ENCODE results near the gene EMC8.

EMC8 gene

GRCh38 chr16:85834741-85835140, 35.4 kb upstream of the EMC8 start:
- H3K27ac ChIP-seq (ENCODE audit: low read length) = no peak overlapping the region
- peaks cover 7% of the 10 kb centered on the region for H3K4me1 ChIP-seq (ENCODE audit: control insufficient read depth, insufficient read depth, low read length)
- H3K4me3 ChIP-seq (ENCODE audit: low read length in 2 of 2) = no peak overlapping the region
- H3K36me3 ChIP-seq (ENCODE audit: control insufficient read depth in 2 of 2, insufficient read depth in 2 of 2, low read length in 2 of 2) = no peaks in the 10 kb centered on the region
- H3K9ac ChIP-seq (ENCODE audit: low read length in 2 of 2) = no peak overlapping the region
- no peaks in the 10 kb centered on the region for H3K9me3 ChIP-seq (ENCODE audit: control insufficient read depth in 2 of 2, low read length in 2 of 2)
- H3K27me3 ChIP-seq (ENCODE audit: control insufficient read depth in 1 of 2, insufficient read depth in 2 of 2, low read length in 2 of 2) = peaks cover 34 to 45% of the 10 kb centered on the region in 2 donors

GRCh38 chr16:85833219-85833920, 34.0 kb upstream of the EMC8 start:
- Histone ChIP-seq H3K27ac (ENCODE audit: low read length) (no peak overlapping the region), H3K27me3 (ENCODE audit: control insufficient read depth in 1 of 2, insufficient read depth in 2 of 2, low read length in 2 of 2) (peaks cover 30 to 41% of the 10 kb centered on the region in 2 donors), H3K9ac (ENCODE audit: low read length in 2 of 2) (no peak overlapping the region)

GRCh38 chr16:85832570-85833218, 33.4 kb upstream of the EMC8 start:
- H3K27me3 ChIP-seq (ENCODE audit: control insufficient read depth in 1 of 2, insufficient read depth in 2 of 2, low read length in 2 of 2) = peaks cover 28 to 41% of the 10 kb centered on the region in 2 donors
- H3K9me3 ChIP-seq (ENCODE audit: control insufficient read depth in 2 of 2, low read length in 2 of 2) = no peaks in the 10 kb centered on the region
- H3K4me1 ChIP-seq (ENCODE audit: control insufficient read depth, insufficient read depth, low read length) = peaks cover 7% of the 10 kb centered on the region

More at GRCh38 chr16:85833219-85833920, 34.0 kb upstream of the EMC8 start:
- Histone ChIP-seq H3K36me3 (ENCODE audit: control insufficient read depth in 2 of 2, insufficient read depth in 2 of 2, low read length in 2 of 2) (no peaks in the 10 kb centered on the region), H3K4me1 (ENCODE audit: control insufficient read depth, insufficient read depth, low read length) (peaks cover 7% of the 10 kb centered on the region), H3K9me3 (ENCODE audit: control insufficient read depth in 2 of 2, low read length in 2 of 2) (no peaks in the 10 kb centered on the region), H3K4me3 (ENCODE audit: low read length in 2 of 2) (no peak overlapping the region)

GRCh38 chr16:85830821-85831220, 31.5 kb upstream of the EMC8 start:
- H3K4me1 ChIP-seq (ENCODE audit: control insufficient read depth, insufficient read depth, low read length) = peaks cover 4% of the 10 kb centered on the region
- H3K27ac ChIP-seq (ENCODE audit: low read length) = no peak overlapping the region
- H3K36me3 ChIP-seq (ENCODE audit: control insufficient read depth in 2 of 2, insufficient read depth in 2 of 2, low read length in 2 of 2) = no peaks in the 10 kb centered on the region
- no peak overlapping the region for H3K4me3 ChIP-seq (ENCODE audit: low read length in 2 of 2)
- no peak overlapping the region for H3K9ac ChIP-seq (ENCODE audit: low read length in 2 of 2)
- peaks cover 14 to 24% of the 10 kb centered on the region in 2 donors for H3K27me3 ChIP-seq (ENCODE audit: control insufficient read depth in 1 of 2, insufficient read depth in 2 of 2, low read length in 2 of 2)
- no peaks in the 10 kb centered on the region for H3K9me3 ChIP-seq (ENCODE audit: control insufficient read depth in 2 of 2, low read length in 2 of 2)

More at GRCh38 chr16:85832570-85833218, 33.4 kb upstream of the EMC8 start:
- no peak overlapping the region for H3K27ac ChIP-seq (ENCODE audit: low read length)
- H3K9ac ChIP-seq (ENCODE audit: low read length in 2 of 2) = no peak overlapping the region
- H3K36me3 ChIP-seq (ENCODE audit: control insufficient read depth in 2 of 2, insufficient read depth in 2 of 2, low read length in 2 of 2) = no peaks in the 10 kb centered on the region
- H3K4me3 ChIP-seq (ENCODE audit: low read length in 2 of 2) = no peak overlapping the region

- Histone ChIP-seq H3K27ac (ENCODE audit: low read length) (no peak overlapping the region), H3K36me3 (ENCODE audit: control insufficient read depth in 2 of 2, insufficient read depth in 2 of 2, low read length in 2 of 2) (no peaks in the 10 kb centered on the region), H3K27me3 (ENCODE audit: control insufficient read depth in 1 of 2, insufficient read depth in 2 of 2, low read length in 2 of 2) (peaks cover 5 to 18% of the 10 kb centered on the region in 2 donors), H3K9me3 (ENCODE audit: control insufficient read depth in 2 of 2, low read length in 2 of 2) (no peaks in the 10 kb centered on the region), H3K9ac (ENCODE audit: low read length in 2 of 2) (no peak overlapping the region), H3K4me1 (ENCODE audit: control insufficient read depth, insufficient read depth, low read length) (peaks cover 2% of the 10 kb centered on the region), H3K4me3 (ENCODE audit: low read length in 2 of 2) (no peak overlapping the region)
Observed at GRCh38 chr16:85829751-85830445, 30.6 kb upstream of the EMC8 start.

- Histone ChIP-seq H3K9me3 (ENCODE audit: control insufficient read depth in 2 of 2, low read length in 2 of 2) (no peaks in the 10 kb centered on the region), H3K36me3 (ENCODE audit: control insufficient read depth in 2 of 2, insufficient read depth in 2 of 2, low read length in 2 of 2) (no peaks in the 10 kb centered on the region), H3K9ac (ENCODE audit: low read length in 2 of 2) (no peak overlapping the region), H3K27ac (ENCODE audit: low read length) (no peak overlapping the region), H3K4me1 (ENCODE audit: control insufficient read depth, insufficient read depth, low read length) (peaks cover 2% of the 10 kb centered on the region), H3K27me3 (ENCODE audit: control insufficient read depth in 1 of 2, insufficient read depth in 2 of 2, low read length in 2 of 2) (peaks cover 6 to 13% of the 10 kb centered on the region in 2 donors), H3K4me3 (ENCODE audit: low read length in 2 of 2) (no peak overlapping the region)
Observed at GRCh38 chr16:85829171-85829719, 29.9 kb upstream of the EMC8 start.

GRCh38 chr16:85828166-85828565, 28.8 kb upstream of the EMC8 start:
- H3K4me3 ChIP-seq (ENCODE audit: low read length in 2 of 2) = no peak overlapping the region
- H3K27me3 ChIP-seq (ENCODE audit: control insufficient read depth in 1 of 2, insufficient read depth in 2 of 2, low read length in 2 of 2) = peaks cover 5 to 7% of the 10 kb centered on the region in 2 donors
- H3K4me1 ChIP-seq (ENCODE audit: control insufficient read depth, insufficient read depth, low read length) = no peaks in the 10 kb centered on the region
- H3K9ac ChIP-seq (ENCODE audit: low read length in 2 of 2) = no peak overlapping the region
- no peak overlapping the region for H3K27ac ChIP-seq (ENCODE audit: low read length)
- no peaks in the 10 kb centered on the region for H3K36me3 ChIP-seq (ENCODE audit: control insufficient read depth in 2 of 2, insufficient read depth in 2 of 2, low read length in 2 of 2)
- H3K9me3 ChIP-seq (ENCODE audit: control insufficient read depth in 2 of 2, low read length in 2 of 2) = no peaks in the 10 kb centered on the region

DNA sequence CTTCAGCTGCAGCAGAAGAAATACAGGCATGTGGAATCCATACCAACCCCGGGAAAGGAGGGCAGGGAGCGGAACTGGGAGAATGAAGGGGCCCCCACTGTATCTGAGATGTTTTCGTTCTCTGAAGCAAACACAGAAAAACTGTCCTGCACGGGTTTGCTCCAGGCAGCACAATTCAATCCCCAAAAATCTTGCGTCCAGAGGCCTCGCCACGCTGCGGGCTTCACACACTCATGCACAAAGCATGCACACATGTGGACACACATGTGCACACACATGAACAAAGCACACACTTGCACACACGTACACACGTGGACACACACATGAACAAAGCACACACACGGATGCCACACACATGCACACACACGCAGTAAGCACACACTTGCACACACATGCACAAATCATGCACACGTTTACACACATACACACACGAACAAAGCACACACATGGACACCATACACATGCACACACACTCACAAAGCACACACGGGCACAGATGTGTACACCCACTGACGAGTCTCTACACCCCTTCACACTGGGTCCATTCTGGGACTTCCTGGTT, 27.4 kb upstream of the EMC8 start:
- no peak overlapping the region for H3K27ac ChIP-seq (ENCODE audit: low read length)
- peaks cover 1% of the 10 kb centered on the region for H3K4me1 ChIP-seq (ENCODE audit: control insufficient read depth, insufficient read depth, low read length)
- no peaks in the 10 kb centered on the region for H3K36me3 ChIP-seq (ENCODE audit: control insufficient read depth in 2 of 2, insufficient read depth in 2 of 2, low read length in 2 of 2)
- no peaks in the 10 kb centered on the region for H3K9me3 ChIP-seq (ENCODE audit: control insufficient read depth in 2 of 2, low read length in 2 of 2)
- no peak overlapping the region for H3K9ac ChIP-seq (ENCODE audit: low read length in 2 of 2)
- peaks cover 0 to 3% of the 10 kb centered on the region in 2 donors for H3K27me3 ChIP-seq (ENCODE audit: control insufficient read depth in 1 of 2, insufficient read depth in 2 of 2, low read length in 2 of 2)
- H3K4me3 ChIP-seq (ENCODE audit: low read length in 2 of 2) = no peak overlapping the region

DNA sequence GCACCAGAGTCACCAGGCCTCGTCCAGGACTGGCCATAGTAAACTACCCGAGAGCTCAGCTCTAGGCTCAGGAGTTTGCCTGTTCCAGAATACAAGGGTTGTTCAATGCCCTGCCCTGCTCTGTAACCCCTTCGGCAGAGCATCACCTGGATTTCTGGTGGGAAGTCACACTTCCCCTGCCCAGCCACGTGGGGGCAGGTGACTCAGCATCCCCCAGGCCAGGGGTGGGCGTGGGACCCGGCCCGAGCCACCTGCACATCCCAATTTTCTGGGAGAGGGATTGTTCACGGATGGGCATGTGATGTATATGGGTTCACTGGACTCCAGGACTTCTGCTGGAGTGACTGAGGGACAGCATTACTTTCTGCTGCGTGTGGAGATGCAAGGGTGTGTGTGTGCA, 26.0 kb upstream of the EMC8 start:
- Histone ChIP-seq H3K4me1 (ENCODE audit: control insufficient read depth, insufficient read depth, low read length) (peaks cover 8% of the 10 kb centered on the region), H3K36me3 (ENCODE audit: control insufficient read depth in 2 of 2, insufficient read depth in 2 of 2, low read length in 2 of 2) (no peaks in the 10 kb centered on the region), H3K9me3 (ENCODE audit: control insufficient read depth in 2 of 2, low read length in 2 of 2) (no peaks in the 10 kb centered on the region), H3K27me3 (ENCODE audit: control insufficient read depth in 1 of 2, insufficient read depth in 2 of 2, low read length in 2 of 2) (peaks cover 0 to 6% of the 10 kb centered on the region in 2 donors), H3K4me3 (ENCODE audit: low read length in 2 of 2) (no peak overlapping the region), H3K9ac (ENCODE audit: low read length in 2 of 2) (no peak overlapping the region), H3K27ac (ENCODE audit: low read length) (no peak overlapping the region)

Measured in stomach smooth muscle (tissue), 2 donors.